GM18505 (cell line): ENCODE measurements around the gene PHACTR1.

Experiments
- ATAC-seq: cut with Tn5 transposase; IDR thresholded peaks from one replicate; pipeline ENCODE4 v1.9.1; 2021; ENCODE audit not compliant: unreplicated experiment
- POLR2A ChIP-seq: IDR thresholded peaks from 4 replicates; pipeline ENCODE4 v1.6.1; 2011; ENCODE audit warnings: borderline replicate concordance; ENCODE audit not compliant: insufficient read depth, insufficient read length; ENCODE audit errors: extremely low read depth

Gene PHACTR1

GRCh38 chr6:12865671-12866181 is 149.2 kb downstream of the PHACTR1 start:
- no peak for ATAC-seq
- no peak for TF ChIP-seq POLR2A

GRCh38 chr6:12866422-12867029 is 150.0 kb downstream of the PHACTR1 start:
- no peak for ATAC-seq
- no peak for TF ChIP-seq POLR2A

- no peak for ATAC-seq
- TF ChIP-seq POLR2A, result no peak
These were observed 153.4 kb downstream of the PHACTR1 start for GRCh38 chr6:12869816-12870432.

- no peak for TF ChIP-seq POLR2A
- no peak for ATAC-seq
These were observed 157.1 kb downstream of the PHACTR1 start for GRCh38 chr6:12873691-12874090.

- no peak for ATAC-seq
- TF ChIP-seq POLR2A, result no peak
These were observed 158.5 kb downstream of the PHACTR1 start for GRCh38 chr6:12875051-12875450.

- TF ChIP-seq POLR2A, result no peak
- no peak for ATAC-seq
These were observed 162.2 kb downstream of the PHACTR1 start for GRCh38 chr6:12878741-12879140.

GRCh38 chr6:12882761-12883290 is 166.3 kb downstream of the PHACTR1 start:
- ATAC-seq, result no peak
- TF ChIP-seq POLR2A, result no peak

GRCh38 chr6:12884983-12885382 is 168.4 kb downstream of the PHACTR1 start:
- TF ChIP-seq POLR2A, result no peak
- ATAC-seq, result no peak

GRCh38 chr6:12886961-12887775 is 170.6 kb downstream of the PHACTR1 start:
- ATAC-seq, result no peak
- TF ChIP-seq POLR2A, result no peak

- ATAC-seq, result no peak
- no peak for TF ChIP-seq POLR2A
These were observed 173.7 kb downstream of the PHACTR1 start for GRCh38 chr6:12890171-12890790.

GRCh38 chr6:12891595-12891994 is 175.0 kb downstream of the PHACTR1 start:
- no peak for ATAC-seq
- TF ChIP-seq POLR2A, result no peak

- no peak for ATAC-seq
- TF ChIP-seq POLR2A, result no peak
These were observed 175.6 kb downstream of the PHACTR1 start for GRCh38 chr6:12892151-12892550.

- no peak for TF ChIP-seq POLR2A
- ATAC-seq, result no peak
These were observed 176.5 kb downstream of the PHACTR1 start for GRCh38 chr6:12893036-12893435.

GRCh38 chr6:12895721-12896120 is 179.2 kb downstream of the PHACTR1 start:
- no peak for TF ChIP-seq POLR2A
- ATAC-seq, result no peak

GRCh38 chr6:12896208-12896733 is 179.7 kb downstream of the PHACTR1 start:
- ATAC-seq, result no peak
- TF ChIP-seq POLR2A, result no peak
